Urinary bladder (tissue), 4 donors: ENCODE measurements around the gene GP5. TPM values are rescaled to one million over a fixed set of nuclear protein-coding genes. Genes with fewer than 3 reads are reported as not detected.

Experiments used
- DNase-seq: peaks from one replicate; pipeline ENCODE4 v3.0.0-alpha.2; 2015; ENCODE audit errors: extremely low spot score
- H3K27ac ChIP-seq: one replicate; pipeline ENCODE4 v1.5.1; 2013; ENCODE audit warnings: low read depth, mild to moderate bottlenecking, moderate library complexity
- H3K36me3 ChIP-seq: one replicate; pipeline ENCODE4 v1.6.1; 2013; ENCODE audit warnings: mild to moderate bottlenecking, moderate library complexity; ENCODE audit not compliant: insufficient read depth
- H3K4me1 ChIP-seq: one replicate; pipeline ENCODE4 v1.6.1; 2013; ENCODE audit warnings: mild to moderate bottlenecking, moderate library complexity; ENCODE audit not compliant: insufficient read depth
- H3K4me3 ChIP-seq: one replicate; pipeline ENCODE4 v1.5.1; 2013; ENCODE audit warnings: low read depth, low read length
- WGBS: extraction: QIAGEN DNeasy Blood & Tissue Kit; methylation state at CpG from one replicate; pipeline ENCODE4 v1.1.7; 2013; 5-methylcytosine and 5-hydroxymethylcytosine counted together
- polyA plus RNA-seq: library from polyadenylated mRNA; stranded (reverse); fragments of 200-250 nt; gene quantifications from one replicate; pipeline ENCODE4 v1.2.3, GENCODE V29; 2013
- total RNA-seq: library from RNA; depleted of rRNA; stranded (reverse); fragments of >200 nt; gene quantifications from one replicate; pipeline ENCODE4 v1.2.3, GENCODE V29; 2014
- donor health status: healthy with polysubstance abuse.
- donor health status: healthy.

The GP5 gene
- total and polyA plus RNA-seq, 2 donors = 0.10 to 0.90 TPM

DNA sequence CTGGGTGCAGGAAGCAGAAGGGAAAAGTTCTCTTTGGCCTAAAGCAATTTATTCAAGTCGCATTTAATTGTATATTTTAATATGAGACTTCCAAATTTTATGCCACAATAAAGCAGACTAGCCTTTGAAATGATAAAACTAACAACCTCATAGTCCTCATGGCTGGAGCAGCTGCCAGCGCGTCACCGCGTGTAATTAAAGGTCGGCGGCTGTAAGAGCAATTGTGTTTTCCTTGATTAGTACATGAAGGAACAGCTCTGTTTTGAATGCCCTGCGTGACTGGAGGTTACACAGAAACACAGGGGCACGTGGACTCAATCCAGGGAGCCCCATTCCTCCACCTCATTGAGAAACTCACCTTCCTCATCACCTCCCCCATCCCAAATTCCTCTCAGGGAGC, 19.4 kb downstream of the GP5 start:
- Histone ChIP-seq H3K4me3 (no peak overlapping the region), H3K36me3 (no peaks in the 10 kb centered on the region), H3K27ac (no peak overlapping the region), H3K4me1 (no peaks in the 10 kb centered on the region)
- WGBS = 72% methylated on average over 9 of the region's 9 CpGs
- DNase-seq = no peak

DNA sequence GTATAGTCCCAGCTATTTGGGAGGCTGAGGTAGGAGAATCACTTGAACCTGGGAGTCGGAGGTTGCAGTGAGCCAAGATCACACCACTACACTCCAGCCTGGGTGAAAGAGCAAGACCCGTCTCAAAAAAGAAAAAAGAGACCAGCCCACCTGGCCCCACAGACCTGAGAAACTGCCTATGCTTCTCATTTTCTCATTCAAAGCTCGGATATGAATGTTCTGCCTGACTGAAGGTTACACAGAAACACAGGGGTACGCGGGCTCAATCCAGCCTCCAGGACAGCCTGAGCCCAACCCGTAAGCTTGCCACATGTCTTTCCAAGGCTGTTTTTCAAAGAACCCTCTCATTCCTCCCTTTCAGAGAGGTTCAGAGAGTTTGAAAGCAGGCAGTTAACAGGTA, 19.8 kb downstream of the GP5 start:
- no peak for DNase-seq
- no peak overlapping the region for H3K4me3 ChIP-seq
- no peaks in the 10 kb centered on the region for H3K4me1 ChIP-seq
- no peak overlapping the region for H3K27ac ChIP-seq
- 89% methylated on average over 6 of the region's 6 CpGs for WGBS
- no peaks in the 10 kb centered on the region for H3K36me3 ChIP-seq

DNA sequence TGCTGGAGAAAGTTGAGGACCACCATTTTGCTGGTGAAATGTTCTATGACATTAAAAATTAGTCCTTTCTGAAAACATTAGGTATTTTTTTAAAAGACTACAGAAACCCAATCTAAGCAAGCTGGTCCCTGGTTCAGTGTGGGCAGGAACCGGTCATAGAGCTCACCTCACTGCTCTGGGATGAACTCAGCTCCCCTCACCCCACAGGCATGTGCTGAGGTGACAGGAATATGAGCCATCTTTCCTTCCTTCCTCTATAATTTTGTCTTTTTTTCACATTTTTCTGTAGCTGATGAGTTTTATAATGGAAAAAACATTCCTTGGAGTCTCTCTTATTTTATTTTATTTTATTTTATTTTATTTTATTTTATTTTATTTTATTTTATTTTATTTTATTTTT, 21.4 kb downstream of the GP5 start:
- DNase-seq = no peak
- Histone ChIP-seq H3K27ac (no peak overlapping the region), H3K4me1 (no peaks in the 10 kb centered on the region), H3K36me3 (no peaks in the 10 kb centered on the region), H3K4me3 (no peak overlapping the region)
- 88% methylated on average over 1 of the region's 1 CpG for WGBS

DNA sequence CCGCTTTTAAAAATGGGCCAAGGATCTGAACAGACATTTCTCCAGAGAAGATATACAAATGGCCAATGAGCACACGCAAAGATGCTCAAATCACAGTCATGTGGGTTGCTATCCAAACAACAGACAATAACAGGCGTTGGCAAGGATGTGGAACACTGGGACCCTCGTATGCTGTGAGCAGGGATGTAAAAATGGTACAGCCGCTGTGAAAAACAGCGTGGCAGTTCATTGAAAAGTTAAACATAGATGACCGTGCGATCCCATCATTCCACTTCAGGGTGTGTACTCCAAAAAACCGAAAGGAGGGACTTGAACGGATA, 22.9 kb downstream of the GP5 start:
- Histone ChIP-seq H3K27ac (no peak overlapping the region), H3K4me1 (no peaks in the 10 kb centered on the region), H3K4me3 (no peak overlapping the region), H3K36me3 (no peaks in the 10 kb centered on the region)
- 80% methylated on average over 10 of the region's 10 CpGs for WGBS
- no peak for DNase-seq

DNA sequence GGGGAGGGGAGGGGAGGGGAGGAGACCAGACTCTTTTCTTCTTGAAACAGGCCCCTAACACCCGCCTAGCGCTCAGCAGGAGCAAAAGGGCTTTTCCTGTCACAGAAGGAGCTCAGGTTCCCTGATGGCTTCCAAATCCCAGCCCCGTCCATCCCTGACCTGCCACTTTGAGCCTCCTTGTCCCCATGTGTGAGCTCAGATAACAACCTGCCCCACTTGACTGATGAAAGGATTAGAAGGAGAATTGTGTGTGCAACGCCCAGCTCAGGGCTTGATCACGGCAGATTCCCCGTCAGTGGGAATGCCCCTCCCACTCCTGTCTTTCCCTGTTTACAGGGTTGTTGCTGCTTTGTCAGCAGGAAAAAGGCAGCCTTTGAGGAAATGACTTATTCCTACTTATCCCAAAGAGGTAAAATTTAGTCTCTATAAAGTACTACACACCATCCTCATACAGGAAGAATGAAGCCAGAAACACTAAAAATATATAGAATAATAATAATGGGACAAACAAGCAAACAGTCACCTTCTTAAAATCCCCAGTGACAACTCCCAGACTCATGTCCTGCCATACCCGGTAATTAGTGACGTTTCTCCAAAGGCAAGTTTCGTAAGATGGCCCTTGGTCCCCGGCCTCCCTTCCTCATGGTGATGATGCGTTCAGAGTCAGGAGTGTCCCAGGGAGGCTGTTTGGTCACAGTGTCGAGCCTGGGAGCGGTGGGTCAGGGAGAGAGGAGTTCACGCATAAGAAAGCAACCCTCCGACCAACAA, 23.4 kb downstream of the GP5 start:
- WGBS = 56% methylated on average over 15 of the region's 15 CpGs
- H3K4me1 ChIP-seq = no peaks in the 10 kb centered on the region
- H3K4me3 ChIP-seq = no peak overlapping the region
- no peak overlapping the region for H3K27ac ChIP-seq
- no peak for DNase-seq
- H3K36me3 ChIP-seq = no peaks in the 10 kb centered on the region

DNA sequence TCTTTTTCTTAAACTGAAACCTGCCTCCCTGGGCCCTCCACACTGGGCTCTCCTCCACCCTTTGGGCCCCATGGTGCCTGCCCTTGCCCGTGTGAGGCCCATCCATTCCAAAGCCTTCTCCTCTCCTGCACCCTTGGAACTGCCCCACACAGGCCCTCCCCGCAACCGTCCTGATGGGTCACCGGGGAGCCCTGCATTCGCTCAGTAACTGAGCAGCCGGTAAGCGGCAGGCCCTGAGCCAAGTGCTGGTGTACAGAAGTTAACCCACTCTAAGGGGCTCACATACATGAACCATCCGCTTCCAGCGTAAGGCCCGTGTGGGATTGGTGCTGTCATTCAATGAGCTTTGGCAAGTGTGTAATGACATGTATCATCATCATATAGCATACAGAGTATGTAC, 24.1 kb downstream of the GP5 start:
- 63% methylated on average over 10 of the region's 10 CpGs for WGBS
- no peak overlapping the region for H3K4me3 ChIP-seq
- no peak for DNase-seq
- no peaks in the 10 kb centered on the region for H3K4me1 ChIP-seq
- no peak overlapping the region for H3K27ac ChIP-seq
- H3K36me3 ChIP-seq = no peaks in the 10 kb centered on the region

DNA sequence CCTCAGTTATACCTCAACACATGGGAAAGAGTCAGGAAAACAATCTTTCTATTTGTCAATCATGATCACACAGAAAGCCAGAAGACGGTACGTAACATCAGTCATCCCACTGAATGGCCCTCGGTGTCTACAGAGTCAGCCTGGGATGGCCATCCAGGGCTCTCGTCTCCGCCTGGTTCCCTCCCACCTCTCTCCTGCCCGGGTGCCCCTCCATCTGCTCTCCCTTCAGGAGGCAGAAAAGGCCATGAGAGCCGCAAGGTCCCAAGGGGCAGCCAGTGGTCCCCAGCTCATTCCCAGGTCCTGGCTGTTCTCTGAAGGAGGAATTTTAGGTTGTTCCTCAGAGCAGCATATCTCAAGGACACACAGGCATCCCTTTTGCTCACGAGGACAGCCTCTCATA, 25.2 kb downstream of the GP5 start:
- WGBS = 73% methylated on average over 8 of the region's 8 CpGs
- no peak overlapping the region for H3K4me3 ChIP-seq
- no peaks in the 10 kb centered on the region for H3K36me3 ChIP-seq
- H3K27ac ChIP-seq = no peak overlapping the region
- DNase-seq = no peak
- H3K4me1 ChIP-seq = no peaks in the 10 kb centered on the region

DNA sequence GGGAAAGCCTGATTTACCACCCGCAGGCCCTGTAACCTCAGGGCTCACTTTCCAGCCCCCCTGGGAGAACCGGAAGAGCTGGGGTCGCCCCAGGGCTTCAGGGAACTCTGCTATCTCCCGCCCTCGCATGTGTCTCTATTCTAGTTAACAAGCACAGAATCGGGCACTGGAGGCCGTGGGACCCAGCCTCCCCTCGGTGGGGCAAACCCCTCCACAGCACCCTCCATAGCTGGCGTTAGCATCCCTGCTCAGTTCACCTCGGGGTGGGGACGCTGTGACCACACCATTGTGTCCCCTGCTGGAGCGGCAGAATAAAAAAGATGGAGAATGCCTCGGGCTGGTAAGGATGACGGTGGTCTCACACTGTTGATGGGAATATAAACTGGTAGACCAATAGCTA, 26.0 kb downstream of the GP5 start:
- Histone ChIP-seq H3K4me3 (no peak overlapping the region), H3K36me3 (no peaks in the 10 kb centered on the region), H3K4me1 (no peaks in the 10 kb centered on the region), H3K27ac (no peak overlapping the region)
- WGBS = 94% methylated on average over 14 of the region's 14 CpGs
- DNase-seq = no peak

DNA sequence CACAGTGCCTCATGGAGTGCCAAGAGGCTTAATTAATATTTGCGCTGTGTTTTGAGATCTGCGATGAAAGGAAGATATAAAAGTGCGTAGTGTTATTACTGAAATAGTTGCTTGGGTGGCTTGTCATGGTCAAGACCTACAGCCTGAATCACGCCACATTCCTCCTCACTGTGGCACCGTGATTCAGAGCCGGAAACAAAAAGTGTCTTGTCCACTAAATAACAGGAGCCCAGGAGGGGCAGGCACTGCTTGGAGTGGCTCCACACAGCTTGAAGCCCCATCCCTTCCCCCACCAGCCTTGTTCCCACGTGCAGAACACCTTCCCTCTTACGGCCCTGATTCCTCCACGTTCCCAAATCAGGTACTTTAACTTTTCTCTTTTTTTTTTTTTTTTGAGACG, 28.3 kb downstream of the GP5 start:
- 83% methylated on average over 10 of the region's 10 CpGs for WGBS
- Histone ChIP-seq H3K4me3 (no peak overlapping the region), H3K27ac (no peak overlapping the region), H3K4me1 (no peaks in the 10 kb centered on the region), H3K36me3 (no peaks in the 10 kb centered on the region)
- no peak for DNase-seq

DNA sequence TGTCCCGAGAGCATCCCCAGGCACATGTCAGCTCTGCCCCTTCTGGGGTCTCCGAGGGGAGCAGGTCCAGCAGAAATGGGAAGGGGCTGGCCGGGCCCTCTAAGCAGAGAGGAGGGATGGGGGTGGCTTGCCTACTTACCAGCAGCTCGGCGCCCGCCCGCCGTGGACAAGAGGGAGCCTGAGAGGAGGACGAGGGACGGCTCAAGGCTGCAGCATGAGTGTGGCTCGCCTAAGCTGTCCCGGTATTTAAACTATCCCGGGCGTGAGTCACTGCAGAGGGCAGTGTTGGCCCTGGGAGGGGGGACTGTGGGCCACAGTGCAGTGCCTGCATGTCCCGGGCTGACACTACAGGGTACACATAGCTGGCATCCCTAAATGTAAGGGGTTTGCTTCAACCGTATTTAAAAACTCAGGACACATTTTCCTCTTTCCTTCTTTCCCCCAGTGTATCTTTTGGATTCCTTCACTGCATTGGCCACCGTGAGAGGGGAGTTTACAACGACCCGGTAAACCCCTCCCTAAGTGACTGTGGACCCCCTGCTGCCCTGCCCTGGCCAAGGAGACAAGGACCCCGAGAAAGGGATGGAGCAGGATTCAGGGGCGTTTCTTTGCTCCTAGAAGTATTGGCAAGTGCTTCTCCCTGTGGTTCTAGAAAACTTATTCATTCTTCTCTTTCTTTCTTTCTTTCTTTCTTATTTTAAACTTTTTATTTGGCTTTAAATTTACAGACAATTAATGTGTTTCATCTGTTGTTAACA, 29.4 kb downstream of the GP5 start, which contains the start of gene LRRC15:
Gene LRRC15, minus strand, starts transcription at position 222 of the 758 bp plus-strand sequence. CDS start 8,700 bp downstream, outside the sequence.
- Histone ChIP-seq H3K4me3 (no peak within 1 kb of the TSS), H3K36me3 (no peaks in the 10 kb centered on the region), H3K4me1 (no peaks in the 10 kb centered on the region), H3K27ac (no peak within 1 kb of the TSS)
- 16% methylated on average over 21 of the region's 21 CpGs for WGBS
- DNase-seq = no peak

DNA sequence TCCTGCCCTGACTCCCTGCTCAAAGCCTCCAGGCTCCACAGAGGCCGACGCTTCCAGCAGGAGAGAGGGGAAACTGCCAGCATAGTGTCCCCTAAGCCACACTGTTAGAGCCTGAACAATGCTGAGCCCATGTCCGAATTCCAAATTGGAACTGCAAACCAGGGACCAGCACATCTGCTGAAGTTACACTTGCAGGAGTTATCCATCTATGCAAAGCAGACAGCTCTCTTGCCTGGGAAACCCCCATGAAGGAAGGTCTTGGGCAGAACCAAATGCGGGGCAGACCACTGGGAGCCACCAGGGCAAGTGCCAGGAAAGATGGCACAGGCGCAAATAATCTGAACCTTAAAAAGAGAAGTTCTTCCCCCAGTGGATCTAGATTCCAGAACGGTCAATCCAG, 30.1 kb downstream of the GP5 start:
- WGBS = 80% methylated on average over 6 of the region's 6 CpGs
- no peak overlapping the region for H3K27ac ChIP-seq
- no peak overlapping the region for H3K4me3 ChIP-seq
- no peaks in the 10 kb centered on the region for H3K36me3 ChIP-seq
- no peak for DNase-seq
- no peaks in the 10 kb centered on the region for H3K4me1 ChIP-seq

DNA sequence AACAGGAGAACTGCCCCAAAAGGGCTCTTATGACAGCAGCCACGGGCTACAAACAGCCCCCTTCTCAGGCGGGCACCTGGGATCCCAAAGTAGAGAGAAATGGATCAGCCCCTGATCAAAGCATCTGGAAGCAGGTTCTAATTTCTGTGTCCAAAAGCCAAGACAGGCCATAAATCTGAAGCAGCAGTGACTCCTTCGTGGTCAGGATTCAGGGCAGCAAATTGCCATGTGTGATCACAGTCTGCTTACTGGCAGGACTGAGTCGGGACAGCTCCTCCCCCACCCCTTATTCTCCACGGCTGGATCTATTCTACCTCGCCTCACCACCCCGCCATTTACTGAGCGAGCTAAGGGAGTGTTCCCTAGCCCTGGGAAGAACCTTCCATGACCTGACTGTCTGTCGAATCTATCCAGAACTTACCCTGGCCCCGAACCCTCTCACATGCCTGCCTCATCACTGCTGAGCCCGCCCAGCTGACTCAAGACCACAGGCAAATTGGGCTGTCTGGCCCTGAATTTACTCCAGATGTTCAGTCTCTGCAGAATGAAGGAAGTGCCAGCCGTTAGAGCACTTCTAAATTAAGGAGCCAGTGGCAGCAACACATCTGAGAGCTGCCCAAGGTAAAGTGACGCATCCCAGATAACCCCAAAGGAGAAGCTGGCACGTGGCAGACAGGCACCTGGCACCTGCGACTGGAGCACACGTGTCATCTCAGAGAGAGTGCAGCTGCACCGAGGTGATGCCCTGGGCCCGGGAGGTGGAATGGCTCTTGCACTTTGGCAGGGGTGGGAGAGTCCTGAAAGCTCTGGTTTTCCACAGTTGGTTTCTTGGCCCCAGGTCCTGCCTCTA, 30.8 kb downstream of the GP5 start:
- WGBS = 58% methylated on average over 18 of the region's 18 CpGs
- no peaks in the 10 kb centered on the region for H3K36me3 ChIP-seq
- H3K4me1 ChIP-seq = no peaks in the 10 kb centered on the region
- no peak overlapping the region for H3K4me3 ChIP-seq
- no peak overlapping the region for H3K27ac ChIP-seq
- DNase-seq = no peak

DNA sequence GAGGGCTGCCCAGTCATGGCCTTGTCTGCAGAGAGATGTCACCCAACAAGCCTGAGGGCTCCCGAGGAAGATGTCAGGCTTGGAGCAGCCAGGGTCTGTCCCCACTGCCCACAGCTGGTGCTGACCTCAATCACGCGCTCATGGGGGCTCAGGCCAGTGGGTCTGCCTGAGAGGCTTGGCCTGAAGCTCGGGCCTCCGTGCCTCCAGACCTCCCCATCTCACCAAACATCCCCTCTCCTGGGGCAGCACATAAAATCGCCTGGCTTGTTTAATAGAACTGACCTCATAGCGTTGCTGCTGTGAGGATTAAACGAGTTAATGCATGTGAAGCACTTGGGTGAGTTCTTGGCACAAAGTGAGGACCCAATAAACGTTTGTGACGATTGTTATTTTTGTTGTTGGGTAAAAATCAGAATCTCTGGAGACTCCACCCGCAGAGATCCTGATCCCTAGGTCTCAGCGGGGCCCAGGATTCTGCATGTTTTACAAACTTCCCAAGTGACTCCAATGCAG, 33.0 kb downstream of the GP5 start:
- no peak for DNase-seq
- WGBS = 78% methylated on average over 12 of the region's 12 CpGs
- no peak overlapping the region for H3K4me3 ChIP-seq
- no peaks in the 10 kb centered on the region for H3K36me3 ChIP-seq
- no peaks in the 10 kb centered on the region for H3K4me1 ChIP-seq
- H3K27ac ChIP-seq = no peak overlapping the region
